K562 (cell line): ENCODE measurements around the gene ABCA7. TPM values are rescaled to one million over a fixed set of nuclear protein-coding genes. Genes with fewer than 3 reads are reported as not detected.

Experiments used
- ATAC-seq: fragments of 200-7000 bp; cut with Tn5 transposase; 3 replicates; pipeline ENCODE4 v1.9.1; 2020; ENCODE audit warnings: moderate library complexity
- BruUV-seq: library from RNA; stranded (reverse); fragments of 400-500 nt; replicated peaks from 2 replicates; lab custom pipeline; 2021; lab: Mats Ljungman, UMichigan
- CTCF ChIA-PET: fragments of 300-600 bp; formaldehyde crosslinking; extraction: SDS; loops from one replicate; lab custom pipeline; 2021; ENCODE audit warnings: low intra/inter-chr PET ratio; lab: Yijun Ruan, JAX
- POLR2A ChIA-PET: fragments of 300-600, 350-650 bp; sonication (Branson Sonifier 250); formaldehyde crosslinking; extraction: SDS; loops from one replicate; lab custom pipeline; 2021; ENCODE audit warnings: antibody characterized with exemption, inconsistent platforms; lab: Yijun Ruan, JAX
- DNase-seq, 4 experiments: peaks; one replicate each; pipeline versions ENCODE4 v3.0.0 to v3.0.0-alpha.2; 2011 to 2018; ENCODE audit warnings: low spot score in 3 of 4, mixed read lengths in 3 of 4; ENCODE audit errors: extremely low read depth in 1 of 4
- FAIRE-seq: peaks from 2 replicates; lab custom pipeline; 2011; peaks lifted over from hg19 to GRCh38; lab: Jason Lieb, UNC
- H2AFZ ChIP-seq: 2 replicates; pipeline ENCODE4 v1.6.0; 2011; ENCODE audit warnings: low read depth, low read length, control low read depth, inconsistent platforms
- H3K27ac ChIP-seq: fragments of 200-600 bp; 3 replicates; pipeline ENCODE4 v1.8.0; 2011; ENCODE audit warnings: low read depth, mild to moderate bottlenecking, control low read depth, inconsistent platforms, low read length, moderate library complexity, mixed read lengths; ENCODE audit errors: extremely low read depth
- H3K27me3 ChIP-seq, 2 experiments: fragments of 300-600 bp in 1 of 2; 2 replicates in 1 of 2; 3 replicates in 1 of 2; pipeline versions ENCODE4 v1.6.0 to v1.8.0; 2011; ENCODE audit warnings: inconsistent platforms in 2 of 2, low read length in 2 of 2, mild to moderate bottlenecking in 1 of 2, mixed read lengths in 1 of 2, moderate library complexity in 1 of 2; ENCODE audit not compliant: control insufficient read depth in 2 of 2, insufficient read depth in 2 of 2
- H3K36me3 ChIP-seq: fragments of 300-600 bp; 3 replicates; pipeline ENCODE4 v1.8.0; 2011; ENCODE audit warnings: mild to moderate bottlenecking, low read length, inconsistent platforms; ENCODE audit not compliant: control insufficient read depth, insufficient read depth
- H3K4me1 ChIP-seq, 2 experiments: fragments of 200-600 bp in 1 of 2; replicated peaks in 1 of 2; 2 replicates in 1 of 2; 3 replicates in 1 of 2; pipeline versions ENCODE4 v1.5.1 to v1.8.0; 2011; ENCODE audit warnings: inconsistent platforms in 2 of 2, low read length in 2 of 2, mild to moderate bottlenecking in 1 of 2, mixed read lengths in 1 of 2, moderate library complexity in 1 of 2; ENCODE audit not compliant: control insufficient read depth in 2 of 2, insufficient read depth in 2 of 2
- H3K4me2 ChIP-seq: 2 replicates; pipeline ENCODE4 v1.6.1; 2011; ENCODE audit warnings: low read length, control low read depth, inconsistent platforms, mixed read lengths; ENCODE audit not compliant: insufficient read depth
- H3K4me3 ChIP-seq: fragments of 200-600 bp; sonication (generic), shearing (Covaris generic); 2 replicates; pipeline ENCODE4 v1.5.1; 2016; ENCODE audit warnings: control low read depth, inconsistent platforms
- H3K79me2 ChIP-seq: fragments of 200-600 bp; 3 replicates; pipeline ENCODE4 v1.8.0; 2011; ENCODE audit warnings: low read length, inconsistent platforms; ENCODE audit not compliant: control insufficient read depth, insufficient read depth
- H3K9ac ChIP-seq, 2 experiments: 2 replicates each; pipeline versions ENCODE4 v1.6.0 to v1.6.1; 2011; ENCODE audit warnings: low read depth in 2 of 2, low read length in 2 of 2, control low read depth in 1 of 2, inconsistent platforms in 1 of 2, mild to moderate bottlenecking in 1 of 2, mixed read lengths in 1 of 2; ENCODE audit not compliant: insufficient read depth in 1 of 2
- H3K9me1 ChIP-seq: one replicate; pipeline ENCODE4 v1.6.0; 2011; ENCODE audit warnings: inconsistent platforms, mild to moderate bottlenecking, low read length, moderate library complexity; ENCODE audit not compliant: control insufficient read depth, insufficient read depth
- H3K9me3 ChIP-seq: replicated peaks from 2 replicates; pipeline ENCODE4 v1.5.1; 2011; ENCODE audit warnings: low read depth, low read length, inconsistent platforms; ENCODE audit not compliant: control insufficient read depth, insufficient read depth
- H4K20me1 ChIP-seq: replicated peaks from 2 replicates; pipeline ENCODE4 v1.6.1; 2011; ENCODE audit warnings: low read length, inconsistent platforms, mixed read lengths; ENCODE audit not compliant: control insufficient read depth, insufficient read depth
- FOXK1 ChIP-seq: sonication (generic); formaldehyde crosslinking; IDR thresholded peaks from 2 replicates; pipeline ENCODE4 v1.8.0; 2022; ENCODE audit warnings: missing genetic modification reagents, mild to moderate bottlenecking, borderline replicate concordance
- FOXK2 ChIP-seq, 2 experiments: fragments of 450-650 bp; IDR thresholded peaks in 1 of 2; conservative IDR thresholded peaks in 1 of 2; 2 replicates each; pipeline ENCODE4 v1.6.1; 2016; ENCODE audit warnings: low read depth in 2 of 2, mild to moderate bottlenecking in 1 of 2
- KLF10 ChIP-seq: fragments of 250-450 bp; sonication (Bioruptor Pico); IDR thresholded peaks from 2 replicates; pipeline ENCODE4 v1.6.1; 2021; ENCODE audit warnings: matching md5 sums
- MTA3 ChIP-seq: fragments of 450-650 bp; formaldehyde crosslinking; IDR thresholded peaks from 2 replicates; pipeline ENCODE4 v1.6.1; 2017; ENCODE audit warnings: mild to moderate bottlenecking, borderline replicate concordance
- MXI1 ChIP-seq: IDR thresholded peaks from 2 replicates; pipeline ENCODE4 v1.6.1; 2011; ENCODE audit warnings: low read depth, mild to moderate bottlenecking, improper control_type of control experiment, low read length
- MYC ChIP-seq, 2 experiments: fragments of 250-450 bp in 1 of 2; sonication (Bioruptor Pico) in 1 of 2; IDR thresholded peaks; 2 replicates each; pipeline versions ENCODE4 v1.5.1 to v1.6.1; 2012 to 2021; ENCODE audit warnings: low read depth in 2 of 2, borderline replicate concordance in 1 of 2, improper control_type of control experiment in 1 of 2, low read length in 1 of 2, mild to moderate bottlenecking in 1 of 2, moderate library complexity in 1 of 2
- NFE2 ChIP-seq: IDR thresholded peaks from 2 replicates; pipeline ENCODE4 v1.6.1; 2014; ENCODE audit warnings: antibody characterized with exemption, low read depth
- PYGO2 ChIP-seq: fragments of 450-650 bp; IDR thresholded peaks from 2 replicates; pipeline ENCODE4 v1.6.1; 2016; ENCODE audit warnings: mild to moderate bottlenecking, missing genetic modification characterization, moderate library complexity, missing compliant biosample characterization
- RBFOX2 ChIP-seq: fragments of 200-400 bp; formaldehyde crosslinking; IDR thresholded peaks from 2 replicates; pipeline ENCODE4 v1.6.1; 2017; ENCODE audit warnings: low read depth, mild to moderate bottlenecking, low read length, moderate library complexity
- RUNX1 ChIP-seq: sonication (generic); IDR thresholded peaks from 2 replicates; pipeline ENCODE4 v1.6.1; 2016; ENCODE audit warnings: antibody characterized with exemption, low read depth
- ZBTB7A ChIP-seq: IDR thresholded peaks from 2 replicates; pipeline ENCODE4 v1.6.1; 2011; ENCODE audit warnings: low read depth, mild to moderate bottlenecking, low read length, moderate library complexity, borderline replicate concordance; ENCODE audit not compliant: control insufficient read depth
- WGBS: fragments of 100-300 bp; shearing (Covaris generic); methylation state at CpG from one replicate; pipeline ENCODE4 v1.1.6; 2016; ENCODE audit warnings: low coverage, mixed read lengths; ENCODE audit not compliant: insufficient coverage; ENCODE audit errors: missing lambda C conversion rate; 5-methylcytosine and 5-hydroxymethylcytosine counted together
- in situ Hi-C: fragments of 300-500 bp; cut with MboI; formaldehyde crosslinking; loops from 4 replicates; pipeline ENCODE4 v1.15.0; 2018; ENCODE audit warnings: inconsistent platforms, mixed read lengths
- intact Hi-C: fragments of 100-400 bp; cut with micrococcal nuclease; formaldehyde crosslinking; loops from 2 replicates; pipeline ENCODE4 v1.14.2; 2022
- polyA plus RNA-seq, 8 experiments: library from polyadenylated mRNA; depleted of rRNA in 4 of 8; stranded (reverse) in 5 of 8; unstranded in 3 of 8; fragments of >200 nt; fragmentation: Nextera tagmentation in 2 of 8; fragmentation: Illumina TruSeq in 1 of 8; extraction: Ambion mirVana in 2 of 8; extraction: Trizol in 1 of 8; gene quantifications; 2 replicates each; pipeline versions ENCODE4 v1.2.1 to v1.2.3, GENCODE V29; 2011 to 2014; ENCODE audit warnings: inconsistent platforms in 1 of 8, missing spikeins in 1 of 8
- total RNA-seq, 7 experiments: library from RNA; depleted of rRNA in 6 of 7; stranded (reverse); fragments of >200 nt in 6 of 7; fragmentation: Illumina TruSeq in 2 of 7; extraction: Trizol in 2 of 7; gene quantifications; 2 replicates each; pipeline versions ENCODE4 v1.2.1 to v1.2.3, GENCODE V29; 2011 to 2021; ENCODE audit warnings: low replicate concordance in 1 of 7
- TF ChIP-seq, protein P1 (sequence below), 2 experiments: fragments of 450-650 bp in 1 of 2; sonication (generic) in 1 of 2; formaldehyde crosslinking in 1 of 2; IDR thresholded peaks in 1 of 2; conservative IDR thresholded peaks in 1 of 2; 2 replicates each; pipeline versions ENCODE4 v1.6.1 to v1.8.1; 2016 to 2023; ENCODE audit warnings: mild to moderate bottlenecking in 2 of 2, moderate library complexity in 2 of 2, inconsistent platforms in 1 of 2, missing genetic modification reagents in 1 of 2
- TF ChIP-seq, protein P2 (sequence below), 2 experiments: fragments of 450-650 bp; IDR thresholded peaks; 2 replicates each; pipeline ENCODE4 v1.6.1; 2016
- TF ChIP-seq, protein P3 (sequence below): fragments of 150-350 bp; conservative IDR thresholded peaks from 2 replicates; pipeline ENCODE4 v1.6.1; 2014; ENCODE audit warnings: low read length

The ABCA7 gene
- total and polyA plus RNA-seq, 9 of the 15 experiments (the other 6 are each of a cell fraction or from before 2014, with no cell fraction given): 2.3 to 96.1 (median 31.2) TPM

DNA sequence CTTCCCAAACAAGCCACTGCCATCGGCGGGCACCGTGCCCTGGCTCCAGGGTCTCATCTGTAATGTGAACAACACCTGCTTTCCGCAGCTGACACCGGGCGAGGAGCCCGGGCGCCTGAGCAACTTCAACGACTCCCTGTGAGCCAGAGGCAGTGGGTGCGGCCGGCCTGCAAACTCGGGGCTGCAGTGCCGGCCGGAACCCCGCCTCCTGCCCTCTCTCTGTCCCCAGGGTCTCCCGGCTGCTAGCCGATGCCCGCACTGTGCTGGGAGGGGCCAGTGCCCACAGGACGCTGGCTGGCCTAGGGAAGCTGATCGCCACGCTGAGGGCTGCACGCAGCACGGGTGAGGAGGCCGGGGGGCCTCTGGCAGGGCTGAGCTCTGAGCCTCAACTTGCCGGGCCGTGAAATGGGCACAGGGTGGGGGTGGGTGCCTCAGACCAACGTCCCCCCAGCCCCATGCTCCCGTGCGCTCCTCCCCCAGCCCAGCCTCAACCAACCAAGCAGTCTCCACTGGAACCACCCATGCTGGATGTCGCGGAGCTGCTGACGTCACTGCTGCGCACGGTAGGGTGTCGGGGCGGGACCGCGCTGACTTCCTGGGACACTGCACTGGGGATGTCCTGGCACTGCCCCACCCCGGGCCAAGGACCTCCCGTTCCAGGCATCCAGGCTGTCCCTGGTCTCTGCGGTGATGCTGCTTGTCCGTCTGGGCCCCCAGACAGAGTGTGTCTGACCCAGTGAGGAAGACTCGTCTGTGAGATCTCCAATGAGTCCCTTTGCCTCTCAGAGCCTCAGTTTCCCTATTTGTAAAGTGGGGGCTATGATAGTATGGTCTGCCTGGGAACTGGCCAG is 2.2 kb downstream of the ABCA7 start:
- peak overlapping the region; percentile 92 for H3K4me2 ChIP-seq
- H3K27me3 ChIP-seq: no peaks in the 10 kb centered on the region
- peak overlapping the region; percentile 57 for H2AFZ ChIP-seq
- H3K9me1 ChIP-seq: no peaks in the 10 kb centered on the region
- ATAC-seq: peak; percentile 40
- H3K9me3 ChIP-seq: no peaks in the 10 kb centered on the region
- peak overlapping the region; percentile 72 for H3K27ac ChIP-seq
- BruUV-seq: no TSS peak
- H3K9ac ChIP-seq: peak overlapping the region; percentile 64 to 91
- H3K4me3 ChIP-seq: peak overlapping the region; percentile 55
- ChIA-PET POLR2A (interaction anchor here (0.6 to 11.0 kb wide), 9 partner anchors 13 to 709 kb away, joined by 3 to 176 read pairs (median 4); partner anchors contain the start of genes ARHGAP45, CIRBP, CNN2 and RNU6-2), CTCF (no interaction called here)
- no peaks in the 10 kb centered on the region for H4K20me1 ChIP-seq
- intact Hi-C loops: loop anchor here (1.0 to 5.0 kb wide), 4 partner anchors 14 to 60 kb away; partner anchors contain the start of genes GPX4, RNU6-2 and TMEM259
- H3K36me3 ChIP-seq: peaks cover 46% of the 10 kb centered on the region; the same call in 2 of the 3 replicates
- in situ Hi-C loops: no loop called here
- peaks cover 41% of the 10 kb centered on the region for H3K79me2 ChIP-seq
- 9% methylated on average over 39 of the region's 43 CpGs for WGBS
- FAIRE-seq: peak; percentile 83
- peaks cover 39 to 81% of the 10 kb centered on the region in 2 experiments for H3K4me1 ChIP-seq
- DNase-seq: peak; percentile 64 to 96 (median 72)
- TF ChIP-seq RBFOX2 (peak; percentile 74), PYGO2 (no peak), RUNX1 (0 out of 2 replicates have a peak, but pooled peaks have one; percentile 17), KLF10 (no peak), MYC (IDR thresholded peaks at IDR 0.05; ENCODE audit: low read depth, low read length) (peak; percentile 83), MYC (CRISPR knock-in tag; IDR thresholded peaks at IDR 0.05; ENCODE audit: borderline replicate concordance, low read depth) (no peak), FOXK1 (CRISPR knock-in tag) (0 out of 2 replicates have a peak, but pooled peaks have one; percentile 11), NFE2 (peak; percentile 30; the same call in 1 of the 2 replicates), MXI1 (peak; percentile 85), MTA3 (0 out of 2 replicates have a peak, but pooled peaks have one; percentile 71), FOXK2 (conservative IDR thresholded peaks at IDR 0.05 in 1 of 2, IDR thresholded peaks at IDR 0.05 in 1 of 2; ENCODE audit: low read depth in 2 of 2) (peak; percentile 49 to 57; a peak in 3 of 4 replicates), ZBTB7A (peak; percentile 93)
- TF ChIP-seq, protein P1, sequence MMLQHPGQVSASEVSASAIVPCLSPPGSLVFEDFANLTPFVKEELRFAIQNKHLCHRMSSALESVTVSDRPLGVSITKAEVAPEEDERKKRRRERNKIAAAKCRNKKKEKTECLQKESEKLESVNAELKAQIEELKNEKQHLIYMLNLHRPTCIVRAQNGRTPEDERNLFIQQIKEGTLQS (IDR thresholded peaks at IDR 0.05): peak; percentile 88
- TF ChIP-seq, protein P1 (CRISPR knock-in tag; conservative IDR thresholded peaks at IDR 0.05): no peak
- TF ChIP-seq, protein P2, sequence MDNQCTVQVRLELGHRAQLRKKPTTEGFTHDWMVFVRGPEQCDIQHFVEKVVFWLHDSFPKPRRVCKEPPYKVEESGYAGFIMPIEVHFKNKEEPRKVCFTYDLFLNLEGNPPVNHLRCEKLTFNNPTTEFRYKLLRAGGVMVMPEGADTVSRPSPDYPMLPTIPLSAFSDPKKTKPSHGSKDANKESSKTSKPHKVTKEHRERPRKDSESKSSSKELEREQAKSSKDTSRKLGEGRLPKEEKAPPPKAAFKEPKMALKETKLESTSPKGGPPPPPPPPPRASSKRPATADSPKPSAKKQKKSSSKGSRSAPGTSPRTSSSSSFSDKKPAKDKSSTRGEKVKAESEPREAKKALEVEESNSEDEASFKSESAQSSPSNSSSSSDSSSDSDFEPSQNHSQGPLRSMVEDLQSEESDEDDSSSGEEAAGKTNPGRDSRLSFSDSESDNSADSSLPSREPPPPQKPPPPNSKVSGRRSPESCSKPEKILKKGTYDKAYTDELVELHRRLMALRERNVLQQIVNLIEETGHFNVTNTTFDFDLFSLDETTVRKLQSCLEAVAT (IDR thresholded peaks at IDR 0.05): peak in 1 of 2 experiments; percentile 65; a peak in 1 of 4 replicates
- TF ChIP-seq, protein P3, sequence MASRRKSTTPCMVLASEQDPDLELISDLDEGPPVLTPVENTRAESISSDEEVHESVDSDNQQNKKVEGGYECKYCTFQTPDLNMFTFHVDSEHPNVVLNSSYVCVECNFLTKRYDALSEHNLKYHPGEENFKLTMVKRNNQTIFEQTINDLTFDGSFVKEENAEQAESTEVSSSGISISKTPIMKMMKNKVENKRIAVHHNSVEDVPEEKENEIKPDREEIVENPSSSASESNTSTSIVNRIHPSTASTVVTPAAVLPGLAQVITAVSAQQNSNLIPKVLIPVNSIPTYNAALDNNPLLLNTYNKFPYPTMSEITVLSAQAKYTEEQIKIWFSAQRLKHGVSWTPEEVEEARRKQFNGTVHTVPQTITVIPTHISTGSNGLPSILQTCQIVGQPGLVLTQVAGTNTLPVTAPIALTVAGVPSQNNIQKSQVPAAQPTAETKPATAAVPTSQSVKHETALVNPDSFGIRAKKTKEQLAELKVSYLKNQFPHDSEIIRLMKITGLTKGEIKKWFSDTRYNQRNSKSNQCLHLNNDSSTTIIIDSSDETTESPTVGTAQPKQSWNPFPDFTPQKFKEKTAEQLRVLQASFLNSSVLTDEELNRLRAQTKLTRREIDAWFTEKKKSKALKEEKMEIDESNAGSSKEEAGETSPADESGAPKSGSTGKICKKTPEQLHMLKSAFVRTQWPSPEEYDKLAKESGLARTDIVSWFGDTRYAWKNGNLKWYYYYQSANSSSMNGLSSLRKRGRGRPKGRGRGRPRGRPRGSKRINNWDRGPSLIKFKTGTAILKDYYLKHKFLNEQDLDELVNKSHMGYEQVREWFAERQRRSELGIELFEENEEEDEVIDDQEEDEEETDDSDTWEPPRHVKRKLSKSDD: peak; percentile 60; the same call in 1 of the 2 replicates
